Erythroblast (primary cell): Measurements from ENCODE around the gene JPH2.

Source experiments
- GATA1 ChIP-seq: IDR thresholded peaks from 2 replicates; pipeline ENCODE4 v1.6.1; 2011; ENCODE audit warnings: low read depth, mild to moderate bottlenecking, control low read depth, low read length, moderate library complexity
- POLR2A ChIP-seq: IDR thresholded peaks from 2 replicates; pipeline ENCODE4 v1.6.1; 2011; ENCODE audit warnings: mild to moderate bottlenecking, low read length

- no peak for TF ChIP-seq POLR2A
- no peak for TF ChIP-seq GATA1
Measured at GRCh38 chr20:44141873-44142272, 45.1 kb downstream of the JPH2 start.
